ENCODE data around the gene HPCAL4. TPM values are rescaled to one million over a fixed set of nuclear protein-coding genes. Genes with fewer than 3 reads are reported as not detected.

Gene HPCAL4
- total RNA-seq, 1 donor = not detected

DNA sequence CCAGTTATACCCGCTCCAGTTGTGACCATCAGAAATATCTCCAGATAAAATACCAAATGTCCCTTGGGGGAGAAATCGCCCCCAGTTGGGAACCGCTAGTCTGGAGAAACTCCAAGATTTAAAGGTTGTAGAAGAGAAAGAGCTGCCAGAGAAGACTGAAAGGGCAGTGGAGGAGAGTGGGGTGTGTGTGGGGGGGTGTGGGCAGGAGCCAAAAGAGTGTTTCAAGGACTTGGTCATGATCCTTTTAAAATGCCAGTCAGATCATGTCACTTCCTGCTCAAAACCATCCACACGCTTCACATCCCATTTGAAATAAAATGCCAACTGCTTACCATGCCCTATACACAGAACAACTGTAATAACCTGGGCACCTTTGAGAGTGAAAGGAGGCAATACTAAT is 48.4 kb downstream of the HPCAL4 start:
- no peak for DNase-seq (ENCODE audit: low read depth)
- no peak overlapping the region for H3K4me3 ChIP-seq (ENCODE audit: low read depth, low read length)
- TF ChIP-seq, protein P1, sequence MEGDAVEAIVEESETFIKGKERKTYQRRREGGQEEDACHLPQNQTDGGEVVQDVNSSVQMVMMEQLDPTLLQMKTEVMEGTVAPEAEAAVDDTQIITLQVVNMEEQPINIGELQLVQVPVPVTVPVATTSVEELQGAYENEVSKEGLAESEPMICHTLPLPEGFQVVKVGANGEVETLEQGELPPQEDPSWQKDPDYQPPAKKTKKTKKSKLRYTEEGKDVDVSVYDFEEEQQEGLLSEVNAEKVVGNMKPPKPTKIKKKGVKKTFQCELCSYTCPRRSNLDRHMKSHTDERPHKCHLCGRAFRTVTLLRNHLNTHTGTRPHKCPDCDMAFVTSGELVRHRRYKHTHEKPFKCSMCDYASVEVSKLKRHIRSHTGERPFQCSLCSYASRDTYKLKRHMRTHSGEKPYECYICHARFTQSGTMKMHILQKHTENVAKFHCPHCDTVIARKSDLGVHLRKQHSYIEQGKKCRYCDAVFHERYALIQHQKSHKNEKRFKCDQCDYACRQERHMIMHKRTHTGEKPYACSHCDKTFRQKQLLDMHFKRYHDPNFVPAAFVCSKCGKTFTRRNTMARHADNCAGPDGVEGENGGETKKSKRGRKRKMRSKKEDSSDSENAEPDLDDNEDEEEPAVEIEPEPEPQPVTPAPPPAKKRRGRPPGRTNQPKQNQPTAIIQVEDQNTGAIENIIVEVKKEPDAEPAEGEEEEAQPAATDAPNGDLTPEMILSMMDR (IDR thresholded peaks at IDR 0.05; ENCODE audit: insufficient read depth, low read depth, low read length) = no peak

DNA sequence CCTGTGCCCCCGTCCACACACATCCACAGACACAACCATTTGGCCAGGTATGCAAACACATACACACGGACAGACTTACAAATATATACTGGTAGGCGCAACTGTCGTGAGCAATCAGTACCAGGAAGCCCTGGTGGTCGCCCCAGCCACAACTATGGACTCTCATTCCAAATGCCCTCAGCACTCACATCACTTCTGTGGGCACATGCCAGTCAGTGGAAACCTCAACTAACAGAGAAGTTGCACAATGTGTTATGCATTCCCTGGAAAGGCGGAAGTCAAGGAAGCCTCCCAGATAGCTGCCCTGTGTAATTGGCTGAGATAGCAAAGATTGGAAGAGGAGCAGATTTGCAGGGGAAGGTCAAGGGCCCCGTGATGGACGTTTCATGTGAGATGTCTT is 50.4 kb downstream of the HPCAL4 start:
- DNase-seq (ENCODE audit: low read depth) = no peak
- TF ChIP-seq, protein P1 (IDR thresholded peaks at IDR 0.05; ENCODE audit: insufficient read depth, low read depth, low read length) = no peak
- H3K4me3 ChIP-seq (ENCODE audit: low read depth, low read length) = no peak overlapping the region

DNA sequence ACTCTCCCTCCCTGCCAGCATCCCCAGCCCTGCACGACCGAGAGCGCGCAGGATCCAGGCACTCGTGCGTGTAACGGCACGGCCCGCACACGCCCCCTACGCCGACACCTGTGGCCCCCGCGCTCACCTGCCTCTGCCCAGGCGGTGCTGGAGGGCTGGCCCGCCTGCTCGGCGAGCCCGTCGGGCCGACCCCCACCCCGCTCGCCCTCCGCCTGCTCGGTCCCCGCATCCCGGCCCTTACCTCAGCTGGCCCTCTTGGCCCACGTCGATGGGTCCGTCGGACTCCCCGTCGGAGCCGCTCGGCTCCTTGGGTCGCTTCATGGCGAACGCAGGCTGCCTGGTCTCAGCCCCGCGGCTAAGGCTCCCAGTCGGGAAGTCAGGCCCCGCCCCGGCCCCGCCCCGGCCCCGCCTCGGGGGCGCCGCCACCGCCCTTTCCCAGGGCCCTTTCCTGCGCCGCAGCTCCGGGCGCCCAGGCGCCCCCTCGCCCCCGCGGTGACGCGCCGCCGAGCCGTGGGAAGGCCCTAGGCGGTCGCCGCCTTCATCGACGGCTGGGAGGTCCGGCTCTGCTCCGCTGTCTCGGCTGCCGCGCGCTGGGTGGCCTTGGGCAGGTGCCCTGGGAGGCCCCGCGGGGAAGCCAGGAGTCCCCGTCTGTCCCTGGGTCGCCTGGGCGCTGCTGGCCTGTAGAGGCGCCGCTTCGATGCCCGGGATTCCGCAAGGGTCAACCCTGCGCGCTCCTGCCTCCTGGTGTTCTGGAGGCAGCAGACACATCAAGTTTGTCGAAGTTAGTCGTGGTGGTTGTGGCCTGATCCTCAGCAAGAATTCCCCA is 51.7 kb downstream of the HPCAL4 start, which contains the start of gene HEYL:
Gene HEYL (minus strand): TSS at position 339 of the 826 bp plus-strand sequence. CDS start 18 bp downstream, at position 321.
- TF ChIP-seq, protein P1 (IDR thresholded peaks at IDR 0.05; ENCODE audit: insufficient read depth, low read depth, low read length) = peak; percentile 39
- peak; percentile 71 for DNase-seq (ENCODE audit: low read depth)
- H3K4me3 ChIP-seq (ENCODE audit: low read depth, low read length) = peak within 1 kb of the TSS; percentile 49

DNA sequence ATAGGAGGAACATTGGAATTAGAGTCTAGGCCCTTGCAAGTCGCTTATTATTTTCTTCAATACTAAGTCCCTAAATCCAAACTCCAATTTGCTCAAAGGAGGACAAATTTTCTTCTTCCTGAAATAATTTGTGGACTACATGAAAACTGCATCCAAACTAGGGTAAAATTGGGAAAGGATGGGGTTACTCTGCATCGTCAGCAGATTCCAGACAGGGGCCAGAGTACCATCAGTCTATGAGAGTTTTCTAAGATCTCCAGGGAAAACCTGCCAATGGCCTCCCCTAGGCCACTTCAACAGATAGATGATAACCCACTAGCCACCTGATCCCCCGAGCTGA is 52.3 kb downstream of the HPCAL4 start:
- TF ChIP-seq, protein P1 (IDR thresholded peaks at IDR 0.05; ENCODE audit: insufficient read depth, low read depth, low read length) = no peak
- H3K4me3 ChIP-seq (ENCODE audit: low read depth, low read length) = peak overlapping the region; percentile 49
- DNase-seq (ENCODE audit: low read depth) = no peak

DNA sequence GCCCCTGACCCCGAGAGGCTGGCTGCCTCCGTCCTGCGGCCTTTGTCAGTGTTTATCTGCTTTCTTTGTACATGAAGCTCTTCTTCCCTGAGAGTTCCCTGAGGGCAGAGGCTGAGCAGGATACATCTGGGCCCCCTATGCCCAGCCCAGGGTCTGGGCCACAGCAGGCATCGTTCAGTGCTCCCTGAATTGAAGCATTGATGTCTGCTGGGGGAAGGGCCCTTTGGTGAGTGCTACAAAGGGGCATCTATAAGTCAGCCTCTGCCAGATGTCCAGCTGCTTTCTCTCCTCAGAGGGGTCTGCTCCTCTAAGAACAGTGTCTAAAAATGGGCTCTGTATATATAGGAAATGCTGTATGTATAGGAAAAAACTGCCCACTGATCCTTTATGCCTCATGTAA is 53.9 kb downstream of the HPCAL4 start:
- no peak overlapping the region for H3K4me3 ChIP-seq (ENCODE audit: low read depth, low read length)

DNA sequence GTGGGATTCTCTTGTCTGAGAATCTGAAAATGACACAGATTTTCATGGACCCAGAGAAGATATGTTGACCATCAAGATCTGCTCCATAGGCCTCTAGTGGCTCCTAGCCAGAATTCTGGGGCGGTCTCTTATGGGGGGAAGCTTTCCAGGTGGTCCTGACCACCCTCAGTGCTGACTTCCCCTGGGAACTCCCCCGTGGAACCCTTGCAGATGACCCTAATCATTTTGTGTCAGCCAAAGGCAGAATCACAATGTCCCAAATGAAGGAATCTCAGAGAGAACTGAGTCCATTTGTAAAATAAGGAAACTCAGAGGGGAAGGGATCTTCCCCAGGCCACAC is 55.4 kb downstream of the HPCAL4 start:
- no peak overlapping the region for H3K4me3 ChIP-seq (ENCODE audit: low read depth, low read length)

More for the DNA sequence above, 53.9 kb downstream of the HPCAL4 start:
- DNase-seq (ENCODE audit: low read depth) = no peak
- TF ChIP-seq, protein P1 (IDR thresholded peaks at IDR 0.05; ENCODE audit: insufficient read depth, low read depth, low read length) = no peak

More for the DNA sequence above, 55.4 kb downstream of the HPCAL4 start:
- no peak for DNase-seq (ENCODE audit: low read depth)
- TF ChIP-seq, protein P1 (IDR thresholded peaks at IDR 0.05; ENCODE audit: insufficient read depth, low read depth, low read length) = no peak

All from fibroblast of villous mesenchyme (primary cell).